Endothelial cell of umbilical vein (primary cell): Measurements from ENCODE around the gene HYAL3. TPM values are rescaled to one million over a fixed set of nuclear protein-coding genes. Genes with fewer than 3 reads are reported as not detected.

Experiments used
- BruUV-seq: library from RNA; stranded (reverse); fragments of 400-500 nt; replicated peaks from 2 replicates; lab custom pipeline; 2021; lab: Mats Ljungman, UMichigan
- CTCF ChIA-PET: fragments of 300-600, 350-600 bp; sonication (Branson Sonifier 250); formaldehyde crosslinking; loops from one replicate; lab custom pipeline; 2021; ENCODE audit warnings: antibody characterized with exemption, inconsistent platforms; lab: Charles Lee
- POLR2A ChIA-PET: fragments of 300-600, 350-600 bp; sonication (Branson Sonifier 250); formaldehyde crosslinking; loops from one replicate; lab custom pipeline; 2021; ENCODE audit warnings: antibody characterized with exemption, inconsistent platforms; lab: Charles Lee
- DNase-seq: peaks from one replicate; pipeline ENCODE4 v3.0.0-alpha.2; 2011; ENCODE audit warnings: low read depth, low spot score
- FAIRE-seq: peaks from 2 replicates; lab custom pipeline; 2011; peaks lifted over from hg19 to GRCh38; lab: Jason Lieb, UNC
- H2AFZ ChIP-seq: 2 replicates; pipeline ENCODE4 v1.6.0; 2012; ENCODE audit warnings: low read depth, low read length, control low read depth, inconsistent platforms
- H3K27ac ChIP-seq: 2 replicates; pipeline ENCODE4 v1.5.1; 2011; ENCODE audit warnings: low read depth, mild to moderate bottlenecking, control low read depth, low read length, moderate library complexity; ENCODE audit not compliant: insufficient read depth
- H3K27me3 ChIP-seq, 2 experiments: 2 replicates each; pipeline versions ENCODE4 v1.6.0 to v1.6.1; 2011; ENCODE audit warnings: low read length in 2 of 2, mixed read lengths in 1 of 2; ENCODE audit not compliant: control insufficient read depth in 2 of 2, insufficient read depth in 2 of 2
- H3K36me3 ChIP-seq, 2 experiments: 2 replicates in 1 of 2; 3 replicates in 1 of 2; pipeline ENCODE4 v1.5.1; 2011; ENCODE audit warnings: low read length in 2 of 2, mild to moderate bottlenecking in 1 of 2, moderate library complexity in 1 of 2; ENCODE audit not compliant: control insufficient read depth in 2 of 2, insufficient read depth in 2 of 2; ENCODE audit errors: extremely low read depth in 1 of 2
- H3K4me1 ChIP-seq: 3 replicates; pipeline ENCODE4 v1.5.1; 2011; ENCODE audit warnings: mild to moderate bottlenecking, low read length; ENCODE audit not compliant: control insufficient read depth, insufficient read depth; ENCODE audit errors: extremely low read depth
- H3K4me2 ChIP-seq: 2 replicates; pipeline ENCODE4 v1.6.1; 2011; ENCODE audit warnings: low read length, control low read depth, mixed read lengths; ENCODE audit not compliant: insufficient read depth
- H3K4me3 ChIP-seq, 3 experiments: fragments of 200-600 bp in 1 of 3; sonication (generic), shearing (Covaris generic) in 1 of 3; replicated peaks in 1 of 3; 2 replicates each; pipeline ENCODE4 v1.5.1; 2011 to 2016; ENCODE audit warnings: control low read depth in 3 of 3, low read length in 3 of 3, mild to moderate bottlenecking in 2 of 3, inconsistent platforms in 1 of 3, low read depth in 1 of 3, moderate library complexity in 1 of 3; ENCODE audit not compliant: insufficient read depth in 1 of 3
- H3K79me2 ChIP-seq: 2 replicates; pipeline ENCODE4 v1.6.0; 2012; ENCODE audit warnings: low read length, inconsistent platforms; ENCODE audit not compliant: control insufficient read depth, insufficient read depth
- H3K9ac ChIP-seq: replicated peaks from 2 replicates; pipeline ENCODE3; 2011; ENCODE audit warnings: low read length, control low read depth; ENCODE audit not compliant: insufficient read depth; ENCODE audit errors: extremely low read depth
- H3K9me1 ChIP-seq: replicated peaks from 3 replicates; pipeline ENCODE4 v1.6.0; 2011; ENCODE audit warnings: mild to moderate bottlenecking, low read length; ENCODE audit not compliant: control insufficient read depth, insufficient read depth; ENCODE audit errors: extremely low read depth
- H3K9me3 ChIP-seq: replicated peaks from 2 replicates; pipeline ENCODE4 v1.5.1; 2012; ENCODE audit warnings: low read length, inconsistent platforms; ENCODE audit not compliant: control insufficient read depth, insufficient read depth
- H4K20me1 ChIP-seq: replicated peaks from 2 replicates; pipeline ENCODE3; 2011; ENCODE audit warnings: mild to moderate bottlenecking, low read length; ENCODE audit not compliant: control insufficient read depth, insufficient read depth; ENCODE audit errors: extremely low read depth
- CTCF ChIP-seq, 2 donors: IDR thresholded peaks; 1 replicate in 1 of 2; 2 replicates in 1 of 2; pipeline ENCODE4 v1.5.1; 2011; ENCODE audit warnings: low read length in 2 of 2, mild to moderate bottlenecking in 2 of 2, moderate library complexity in 2 of 2, control low read depth in 1 of 2, inconsistent platforms in 1 of 2, low read depth in 1 of 2; ENCODE audit not compliant: insufficient read depth in 1 of 2; ENCODE audit errors: extremely low read depth in 1 of 2
- EZH2 ChIP-seq: IDR thresholded peaks from 2 replicates; pipeline ENCODE4 v1.6.1; 2012; ENCODE audit warnings: borderline replicate concordance, low read depth, mild to moderate bottlenecking, moderate library complexity, low read length, inconsistent platforms; ENCODE audit not compliant: severe bottlenecking
- FOS ChIP-seq: IDR thresholded peaks from 2 replicates; pipeline ENCODE4 v1.6.1; 2011; ENCODE audit warnings: mild to moderate bottlenecking, low read length, moderate library complexity, borderline replicate concordance; ENCODE audit not compliant: insufficient read depth
- GATA2 ChIP-seq: IDR thresholded peaks from 2 replicates; pipeline ENCODE4 v1.7.0; 2011; ENCODE audit warnings: low read depth, mild to moderate bottlenecking, moderate library complexity, mixed read lengths, low read length; ENCODE audit not compliant: insufficient read length, insufficient read depth
- JUN ChIP-seq: IDR thresholded peaks from 2 replicates; pipeline ENCODE4 v1.6.1; 2011; ENCODE audit warnings: borderline replicate concordance, low read depth; ENCODE audit not compliant: insufficient read length, insufficient read depth
- MAX ChIP-seq: IDR thresholded peaks from 2 replicates; pipeline ENCODE4 v1.6.1; 2011; ENCODE audit not compliant: insufficient read depth, insufficient read length
- POLR2A ChIP-seq: IDR thresholded peaks from 2 replicates; pipeline ENCODE4 v1.6.1; 2012; ENCODE audit warnings: low read depth, mild to moderate bottlenecking, control low read depth, low read length
- POLR2AphosphoS5 ChIP-seq: IDR thresholded peaks from 2 replicates; pipeline ENCODE4 v1.6.1; 2012; ENCODE audit warnings: low read depth, mild to moderate bottlenecking, control low read depth, low read length, moderate library complexity; ENCODE audit not compliant: insufficient read depth
- dilution Hi-C: fragments of 300-500 bp; cut with MboI; formaldehyde crosslinking; loops from one replicate; pipeline ENCODE4 v1.15.0; 2019; ENCODE audit warnings: low sequenced_read_pairs; ENCODE audit not compliant: extremely low pct_ligation_motif_present
- intact Hi-C: fragments of 100-400 bp; cut with micrococcal nuclease; formaldehyde crosslinking; loops from one replicate; pipeline ENCODE4 v1.10.0; 2022
- polyA plus RNA-seq, 4 experiments: library from polyadenylated mRNA; depleted of rRNA in 3 of 4; stranded (reverse) in 3 of 4; unstranded in 1 of 4; fragments of >200 nt; gene quantifications; 2 replicates each; pipeline versions ENCODE4 v1.2.1 to v1.2.3, GENCODE V29; 2011 to 2012; ENCODE audit warnings: missing spikeins in 1 of 4
- total RNA-seq: library from RNA; stranded (reverse); gene quantifications from 2 replicates; pipeline ENCODE4 v1.2.3, GENCODE V29; 2021

Gene HYAL3
- total and polyA plus RNA-seq, 2 donors (not counting 3 experiments of a cell fraction or from before 2014, with no cell fraction given): 4.8 to 11.5 TPM

- Histone ChIP-seq H3K4me3 (no peak overlapping the region), H3K36me3 (peaks cover 0 to 11% of the 10 kb centered on the region in 2 experiments), H4K20me1 (no peaks in the 10 kb centered on the region), H3K9ac (no peak overlapping the region), H3K4me1 (peaks cover 21% of the 10 kb centered on the region), H3K4me2 (no peak overlapping the region), H3K79me2 (peaks cover 27% of the 10 kb centered on the region), H2AFZ (no peak overlapping the region), H3K27me3 (no peaks in the 10 kb centered on the region), H3K9me3 (no peaks in the 10 kb centered on the region), H3K9me1 (no peaks in the 10 kb centered on the region), H3K27ac (no peak overlapping the region)
- ChIA-PET POLR2A (no interaction called here), CTCF (no interaction called here)
- BruUV-seq: no TSS peak
- no peak for FAIRE-seq
- no peak for TF ChIP-seq POLR2A
- no peak for TF ChIP-seq MAX
- no peak for TF ChIP-seq POLR2AphosphoS5
- no peak for TF ChIP-seq GATA2
- TF ChIP-seq FOS: no peak
- no peak for TF ChIP-seq JUN
- TF ChIP-seq CTCF (IDR thresholded peaks at IDR 0.05; ENCODE audit: extremely low read depth in 1 of 2, insufficient read depth in 1 of 2, low read depth in 1 of 2, low read length in 2 of 2): no peak
- no peak for TF ChIP-seq EZH2
- DNase-seq: no peak
- intact Hi-C loops: no loop called here
- dilution Hi-C loops: no loop called here
Measured at GRCh38 chr3:50294089-50294488, 5.1 kb downstream of the HYAL3 start.
